ENCODE measurements around the gene ANGPTL2.

The ANGPTL2 gene

DNA sequence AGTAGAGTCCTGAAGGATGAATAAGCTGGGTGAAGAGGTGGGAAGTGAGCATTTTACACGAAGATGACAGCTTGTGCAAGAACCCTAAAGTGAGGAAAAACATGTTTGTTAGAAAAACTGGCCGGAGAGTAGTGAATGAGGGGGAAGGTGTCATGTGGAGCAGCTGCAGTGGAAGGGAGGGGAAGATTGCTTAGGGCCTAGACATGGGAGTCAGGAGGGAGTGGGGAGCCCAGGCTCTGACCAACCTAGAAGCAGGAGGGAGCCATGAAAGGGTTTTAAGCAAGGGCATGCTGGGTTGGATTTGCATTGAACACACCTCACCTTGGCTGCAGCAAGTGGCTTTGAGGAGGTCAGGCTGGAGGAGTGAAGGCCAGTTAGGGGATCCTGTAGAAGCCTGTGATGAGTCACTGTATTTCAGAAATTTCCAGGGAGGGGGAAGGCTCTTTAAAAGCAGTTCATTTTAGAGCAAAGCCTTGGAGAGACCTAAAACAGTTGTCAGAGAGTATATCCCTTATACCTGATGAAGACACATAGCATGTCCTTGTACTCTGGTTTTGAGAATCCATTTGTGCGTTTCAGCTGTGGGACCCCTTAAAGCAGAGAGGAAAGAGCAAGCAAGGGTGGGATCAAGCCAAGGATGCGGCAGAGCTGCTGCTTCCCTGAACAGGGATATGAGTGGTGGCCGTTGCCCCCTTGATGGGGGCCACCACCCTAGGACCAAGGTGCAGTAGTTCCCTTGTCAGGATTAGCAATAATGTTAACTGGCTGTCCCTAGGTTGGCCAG, 45.4 kb downstream of the ANGPTL2 start:
- no peak for DNase-seq (ENCODE audit: low read depth in 3 of 3)

DNA sequence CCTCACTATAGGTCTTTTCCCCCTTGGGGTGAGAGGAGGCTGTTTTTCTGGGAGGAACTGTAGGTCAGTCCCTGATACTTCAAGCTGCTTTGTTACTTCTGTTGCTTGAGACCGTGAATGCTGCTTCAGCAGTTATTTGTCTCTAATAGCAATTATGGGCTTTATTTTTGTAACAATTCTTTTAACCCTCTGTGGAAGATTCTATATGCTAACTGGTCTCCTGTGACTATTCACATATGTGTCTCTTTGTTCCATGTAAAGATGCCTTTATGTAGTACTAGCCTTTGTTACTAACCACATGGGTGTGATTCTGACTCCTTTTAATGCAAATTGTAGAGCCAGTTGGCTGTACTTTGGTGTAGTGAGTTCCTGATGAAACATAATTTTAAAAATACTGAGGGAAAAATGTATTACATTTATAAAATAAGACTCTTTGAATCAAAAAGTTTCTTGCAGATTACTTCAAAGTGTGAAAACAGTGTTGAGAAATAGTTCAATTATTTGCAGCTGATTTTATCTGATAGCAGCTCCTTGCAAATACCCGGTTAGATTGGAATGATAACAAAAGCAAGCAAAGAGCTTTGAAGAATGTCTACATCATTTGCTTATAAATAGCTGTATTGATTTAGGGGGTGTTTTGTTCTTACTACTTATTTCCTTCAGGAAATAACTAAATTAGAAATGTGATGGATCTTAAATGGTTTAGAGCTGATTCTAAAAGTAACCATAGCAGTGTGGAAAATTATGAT, 46.6 kb downstream of the ANGPTL2 start:
- no peak for DNase-seq (ENCODE audit: low read depth in 3 of 3)

DNA sequence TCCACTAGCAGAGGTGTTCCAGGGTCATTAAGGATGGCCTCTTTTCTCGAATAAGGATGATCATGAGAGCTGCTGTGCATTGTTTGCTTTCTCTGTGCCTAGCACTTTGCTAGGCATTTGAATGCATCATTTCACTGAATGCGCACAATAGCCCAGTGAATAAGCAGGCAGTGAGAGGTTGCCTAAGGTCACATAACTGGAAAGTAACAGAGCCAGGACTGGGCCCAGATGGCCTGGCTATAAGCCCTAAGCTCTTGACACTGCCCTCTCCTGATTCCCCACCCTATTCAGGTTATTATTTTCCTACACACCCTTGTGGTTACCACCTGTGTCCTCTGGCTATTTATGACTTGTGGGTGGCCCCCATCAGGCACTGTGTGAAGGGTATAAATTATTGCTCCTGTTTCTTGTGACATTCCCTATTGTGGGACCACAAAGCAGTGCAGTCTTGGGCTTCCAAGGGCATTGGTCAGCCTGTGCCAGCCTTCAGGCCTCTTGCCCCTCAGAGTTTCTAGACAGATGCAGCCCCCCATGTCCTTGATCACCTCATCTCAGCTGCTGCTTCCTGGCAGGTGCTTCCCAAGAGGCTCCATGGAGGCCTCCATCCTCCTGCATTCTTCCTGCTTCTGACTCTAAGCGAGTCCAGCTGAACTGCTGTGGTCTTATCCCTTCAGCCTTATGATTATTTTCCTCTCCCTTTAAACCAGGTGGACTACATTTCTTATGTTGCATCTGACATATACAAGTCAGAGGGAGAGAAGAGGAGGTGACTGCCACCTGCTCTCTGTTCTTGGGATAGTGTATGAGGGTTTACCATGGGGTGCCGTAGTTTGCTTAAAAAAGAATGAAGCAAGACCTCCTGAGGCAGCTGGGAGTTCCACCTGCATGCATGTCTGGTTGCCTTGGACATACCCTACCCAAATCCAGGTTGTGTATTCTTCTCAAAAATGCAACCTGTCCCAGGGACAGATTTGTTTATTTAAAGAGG, 47.6 kb downstream of the ANGPTL2 start:
- no peak for DNase-seq (ENCODE audit: low read depth in 3 of 3)

- no peak for DNase-seq (ENCODE audit: low read depth in 3 of 3)
Measured at GRCh38 chr9:127067603-127068220, 54.7 kb downstream of the ANGPTL2 start.

DNA sequence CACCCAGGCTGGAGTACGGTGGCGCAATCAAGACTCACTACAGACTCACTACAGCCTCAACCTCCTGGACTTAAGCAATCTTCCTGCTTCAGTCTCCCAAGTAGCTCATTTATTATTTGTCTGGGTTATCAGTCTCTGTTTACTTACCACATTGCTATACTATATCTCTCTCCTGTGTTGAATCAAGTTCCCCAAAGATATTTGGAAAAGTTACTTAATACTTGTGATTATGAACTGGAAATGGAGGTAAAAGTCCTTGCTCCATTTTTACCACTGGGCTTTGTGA, 55.6 kb downstream of the ANGPTL2 start:
- DNase-seq (ENCODE audit: low read depth in 3 of 3): no peak

GRCh38 chr9:127066060-127066850, 56.2 kb downstream of the ANGPTL2 start:
- DNase-seq (ENCODE audit: low read depth in 3 of 3): no peak

DNA sequence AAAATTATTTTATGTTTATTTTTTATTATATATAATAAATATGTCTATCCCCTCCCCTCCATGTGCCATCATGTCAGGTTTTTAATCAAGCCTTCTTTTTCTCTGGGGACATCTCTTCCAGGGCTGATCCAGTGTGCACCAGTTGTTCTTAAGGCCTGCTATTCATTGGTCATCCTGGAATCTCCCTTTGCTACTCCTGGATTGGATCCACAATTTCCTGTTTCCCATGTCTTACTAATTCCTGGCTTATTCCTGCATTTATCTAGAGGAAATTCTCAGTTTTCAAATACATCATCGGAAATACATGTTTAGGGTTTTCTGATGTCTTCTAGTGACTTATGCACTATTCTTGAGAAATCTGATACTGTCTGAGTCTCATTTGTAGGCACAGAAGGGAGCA, 56.8 kb downstream of the ANGPTL2 start:
- no peak for DNase-seq (ENCODE audit: low read depth in 3 of 3)

DNA sequence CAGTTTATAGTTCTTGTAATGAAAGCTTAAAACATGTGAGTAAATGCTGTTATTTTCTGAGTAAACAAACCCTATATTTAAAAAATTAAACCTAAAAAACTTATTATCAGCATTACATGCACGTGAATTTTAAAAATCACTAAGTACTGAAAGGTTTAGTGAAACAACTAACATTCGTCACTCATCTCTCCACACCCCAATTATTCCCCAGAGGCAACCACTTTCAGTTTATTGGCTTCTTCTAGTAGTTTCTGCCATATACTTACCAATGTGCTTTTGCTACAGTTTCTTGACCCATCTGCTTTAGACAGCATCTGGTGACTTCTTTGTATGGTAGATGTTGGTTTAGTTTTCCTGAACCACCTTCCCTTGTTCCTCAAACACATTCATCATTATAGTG, 58.1 kb downstream of the ANGPTL2 start:
- no peak for DNase-seq (ENCODE audit: low read depth in 3 of 3)

DNA sequence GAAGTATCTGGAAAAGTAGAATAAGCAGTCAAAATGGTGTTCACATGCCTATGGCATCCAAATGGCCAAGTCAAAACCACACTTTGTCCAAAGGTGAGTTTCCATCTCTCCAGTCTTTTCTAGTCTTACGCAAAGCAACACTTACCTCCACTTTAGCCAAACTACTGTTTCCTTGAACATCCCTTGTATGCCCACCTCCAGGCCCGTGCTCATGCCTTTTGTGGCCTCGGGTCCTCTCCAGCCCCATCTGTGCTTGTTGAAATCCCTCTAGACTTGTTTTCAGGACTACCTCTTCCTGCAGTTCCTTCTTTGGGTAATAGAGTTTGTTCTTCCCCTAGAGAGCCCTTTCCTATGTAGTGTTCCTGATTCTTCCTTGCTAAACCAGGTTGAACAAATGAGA, 61.0 kb downstream of the ANGPTL2 start:
- no peak for DNase-seq (ENCODE audit: low read depth in 3 of 3)

DNA sequence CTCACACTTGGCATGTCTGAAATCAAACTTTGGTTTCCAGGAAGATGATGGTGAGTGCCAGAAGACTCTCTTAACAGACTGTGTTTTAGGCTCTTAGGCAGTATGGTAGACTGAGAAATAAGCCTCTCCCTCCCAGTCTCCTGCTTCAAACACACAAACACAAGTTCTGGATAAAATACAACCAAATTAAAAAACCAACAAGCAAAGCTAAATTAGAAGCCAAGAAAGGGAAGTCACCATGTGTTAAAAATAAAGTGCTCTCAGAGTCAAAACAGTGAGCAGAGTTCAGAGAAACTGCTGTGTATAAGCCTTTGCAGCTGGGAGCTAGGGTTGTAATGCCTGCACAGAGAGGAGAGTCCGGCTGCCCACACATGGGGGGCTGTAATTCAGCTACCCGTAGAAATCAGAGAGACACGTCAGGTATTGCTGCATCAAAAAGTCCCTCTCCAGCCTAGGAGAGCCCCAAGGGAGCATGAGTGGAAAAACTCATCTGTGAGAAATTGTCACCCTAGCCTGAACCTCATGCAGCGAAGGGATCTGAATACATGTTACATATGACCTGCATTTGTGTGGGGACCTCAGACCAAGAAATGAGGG, 62.6 kb downstream of the ANGPTL2 start:
- no peak for DNase-seq (ENCODE audit: low read depth in 3 of 3)

DNA sequence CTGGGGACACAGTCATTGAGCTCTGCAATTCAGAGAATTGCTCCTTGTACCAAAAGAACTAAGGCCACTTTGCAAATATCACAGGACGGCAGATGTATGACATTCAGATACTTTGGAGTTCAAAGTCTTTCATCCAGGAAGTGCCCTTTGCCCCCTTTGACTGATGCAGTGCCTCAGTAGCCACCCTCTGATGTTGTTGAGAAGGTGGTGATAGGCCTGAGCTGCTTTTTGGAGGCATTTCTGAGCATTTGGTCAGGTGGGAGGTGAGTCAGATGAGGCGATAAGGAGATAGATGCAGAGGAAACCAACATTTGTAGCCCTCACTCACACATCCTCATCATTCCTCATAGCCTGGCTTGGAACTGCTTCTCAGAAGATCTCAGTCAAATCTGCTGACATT, 63.4 kb downstream of the ANGPTL2 start:
- DNase-seq (ENCODE audit: low read depth in 3 of 3): no peak

- DNase-seq (ENCODE audit: low read depth in 3 of 3): no peak
Measured at GRCh38 chr9:127058645-127059021, 63.8 kb downstream of the ANGPTL2 start.

GRCh38 chr9:127058011-127058644, 64.3 kb downstream of the ANGPTL2 start:
- DNase-seq (ENCODE audit: low read depth in 3 of 3): no peak

DNA sequence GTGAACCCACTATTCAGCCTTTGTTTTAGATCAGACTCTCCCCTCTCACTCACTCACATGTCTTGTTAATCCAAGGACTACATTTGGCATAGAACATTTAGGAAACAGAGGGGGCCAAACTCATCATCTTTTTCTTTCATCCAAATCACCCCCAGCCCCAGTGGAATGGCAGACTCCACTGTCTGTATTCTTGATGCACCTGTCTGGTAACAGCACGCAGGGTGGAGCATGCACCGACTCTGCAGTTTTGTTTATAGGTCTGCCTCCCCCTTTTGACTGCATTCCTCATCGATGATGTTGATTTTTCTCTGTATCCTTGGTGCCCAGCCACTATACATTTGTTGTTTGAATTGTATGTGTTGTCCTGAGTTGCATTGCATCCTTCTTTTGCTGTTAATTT, 66.0 kb downstream of the ANGPTL2 start:
- DNase-seq (ENCODE audit: low read depth in 3 of 3): no peak

- no peak for DNase-seq (ENCODE audit: low read depth in 3 of 3)
Measured at GRCh38 chr9:127055745-127056402, 66.6 kb downstream of the ANGPTL2 start.

GRCh38 chr9:127053960-127054359, 68.5 kb downstream of the ANGPTL2 start:
- no peak for DNase-seq (ENCODE audit: low read depth in 3 of 3)

DNA sequence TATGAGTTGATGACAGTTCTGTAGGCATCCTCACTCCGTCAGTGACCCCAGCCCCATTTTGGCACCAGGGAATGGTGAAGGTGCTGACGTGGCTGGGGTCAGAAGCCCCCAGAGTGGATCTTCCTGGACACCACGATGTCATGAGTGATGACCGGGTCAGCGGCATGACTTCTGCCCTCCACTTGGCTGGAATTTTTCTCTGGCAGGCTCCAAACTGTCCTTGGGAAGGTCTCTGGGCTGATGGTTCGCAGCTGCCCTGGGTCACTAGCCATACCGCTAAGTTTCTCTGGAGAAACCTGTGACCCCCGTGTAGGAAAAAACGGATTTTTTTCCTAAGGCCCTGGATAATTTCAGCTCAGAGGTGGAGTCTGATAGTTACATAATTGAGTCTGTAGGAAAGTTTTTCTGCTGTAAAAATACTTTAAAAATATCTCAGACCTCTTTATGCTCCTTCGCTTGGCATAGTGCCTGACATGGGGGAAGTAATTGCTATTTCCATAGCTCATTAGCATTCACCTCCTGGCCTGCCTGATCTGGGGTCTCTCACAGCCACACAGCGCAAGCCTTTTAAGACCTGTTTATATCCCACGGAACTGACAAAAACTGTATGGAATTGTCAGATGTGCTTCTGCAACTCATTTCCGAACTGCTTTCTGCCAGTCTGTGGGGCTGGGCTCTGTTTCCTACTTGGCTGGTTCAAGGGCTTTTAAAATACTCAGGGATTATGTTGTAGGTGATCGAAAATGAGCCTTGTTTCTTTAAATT, 69.2 kb downstream of the ANGPTL2 start:
- DNase-seq (ENCODE audit: low read depth in 3 of 3): no peak

GRCh38 chr9:127051881-127052595, 70.4 kb downstream of the ANGPTL2 start:
- no peak for DNase-seq (ENCODE audit: low read depth in 3 of 3)

All from stimulated activated CD4-positive, alpha-beta T cell treated with anti-CD3 and anti-CD28 coated beads, TNF-alpha, amount 100 ng/mL, for 24 hours (primary cell).